Measurements from ENCODE around the gene OR5M11. TPM values are rescaled to one million over a fixed set of nuclear protein-coding genes. Genes with fewer than 3 reads are reported as not detected.
"Not testable (repeated sequence)": the region's sequence is repeated elsewhere in the genome, so short reads cannot be mapped to it uniquely, and the experiment has no call there.

Gene OR5M11
- not detected for total RNA-seq

DNA sequence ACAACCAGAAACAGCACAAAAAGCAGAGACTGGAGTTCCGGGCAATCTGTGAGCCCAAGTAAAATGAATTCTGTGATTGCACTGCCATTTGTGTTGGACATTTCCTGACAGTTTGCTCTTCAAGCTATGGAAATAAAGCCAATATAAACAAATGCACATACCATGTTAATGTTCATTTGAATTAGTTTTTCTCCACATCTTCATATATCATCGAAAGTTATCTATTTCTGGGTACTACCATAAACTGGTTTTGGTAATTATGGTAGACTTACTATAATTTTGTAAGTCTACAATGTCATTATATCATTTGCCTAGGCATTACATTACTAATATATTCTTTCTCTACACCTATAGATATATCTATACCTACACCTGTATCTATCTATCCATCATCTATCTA is at the start of gene OR5M11:
Gene OR5M11, minus strand, starts transcription at position 101 of the 400 bp plus-strand sequence. Its CDS starts 0 bp downstream, at position 101.
- H3K27ac ChIP-seq = no peak within 1 kb of the TSS

GRCh38 chr11:56592088-56592717 is 49.1 kb upstream of the OR5M11 start:
- H3K4me1 ChIP-seq; intact Hi-C loops (cut with DNase I); H3K36me3 ChIP-seq; DNase-seq (ENCODE audit: low spot score in 2 of 2); H3K4me3 ChIP-seq; H3K27me3 ChIP-seq; H3K9me3 ChIP-seq; H3K27ac ChIP-seq: not testable (repeated sequence)

More for the DNA sequence above, at the start of gene OR5M11:
- DNase-seq (ENCODE audit: low spot score in 2 of 2) = no peak
- Histone ChIP-seq H3K36me3 (no peaks in the 10 kb centered on the region), H3K4me3 (no peak within 1 kb of the TSS), H3K4me1 (no peaks in the 10 kb centered on the region), H3K27me3 (no peaks in the 10 kb centered on the region), H3K9me3 (no peaks in the 10 kb centered on the region)
- TF ChIP-seq, protein P1, sequence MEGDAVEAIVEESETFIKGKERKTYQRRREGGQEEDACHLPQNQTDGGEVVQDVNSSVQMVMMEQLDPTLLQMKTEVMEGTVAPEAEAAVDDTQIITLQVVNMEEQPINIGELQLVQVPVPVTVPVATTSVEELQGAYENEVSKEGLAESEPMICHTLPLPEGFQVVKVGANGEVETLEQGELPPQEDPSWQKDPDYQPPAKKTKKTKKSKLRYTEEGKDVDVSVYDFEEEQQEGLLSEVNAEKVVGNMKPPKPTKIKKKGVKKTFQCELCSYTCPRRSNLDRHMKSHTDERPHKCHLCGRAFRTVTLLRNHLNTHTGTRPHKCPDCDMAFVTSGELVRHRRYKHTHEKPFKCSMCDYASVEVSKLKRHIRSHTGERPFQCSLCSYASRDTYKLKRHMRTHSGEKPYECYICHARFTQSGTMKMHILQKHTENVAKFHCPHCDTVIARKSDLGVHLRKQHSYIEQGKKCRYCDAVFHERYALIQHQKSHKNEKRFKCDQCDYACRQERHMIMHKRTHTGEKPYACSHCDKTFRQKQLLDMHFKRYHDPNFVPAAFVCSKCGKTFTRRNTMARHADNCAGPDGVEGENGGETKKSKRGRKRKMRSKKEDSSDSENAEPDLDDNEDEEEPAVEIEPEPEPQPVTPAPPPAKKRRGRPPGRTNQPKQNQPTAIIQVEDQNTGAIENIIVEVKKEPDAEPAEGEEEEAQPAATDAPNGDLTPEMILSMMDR (IDR thresholded peaks at IDR 0.05) = no peak
- intact Hi-C loops (cut with DNase I) = no loop called here

DNA sequence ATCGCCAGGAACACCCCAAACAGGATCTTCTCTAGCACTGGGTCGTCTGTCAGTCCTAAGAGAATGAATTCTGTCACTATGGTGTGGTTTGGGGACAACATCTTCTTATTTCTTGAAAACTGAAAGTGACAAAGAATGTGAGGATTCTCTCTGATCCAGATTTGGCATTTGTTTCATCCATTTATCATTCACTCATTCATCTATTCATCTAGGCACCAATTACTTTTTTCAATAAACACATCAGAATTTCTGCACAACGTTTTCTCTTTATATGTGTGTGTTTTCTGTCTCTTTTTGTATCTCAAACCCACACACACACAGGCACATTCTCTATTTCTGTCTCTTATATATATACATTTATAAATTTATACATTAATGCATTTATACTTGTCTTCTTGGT is 34.6 kb upstream of the OR5M11 start, which contains the start of gene OR5M10:
Gene OR5M10, minus strand, starts transcription at position 101 of the 400 bp plus-strand sequence. Its CDS starts 0 bp downstream, at position 101.
- Histone ChIP-seq H3K9me3 (no peaks in the 10 kb centered on the region), H3K27me3 (no peaks in the 10 kb centered on the region), H3K36me3 (no peaks in the 10 kb centered on the region), H3K4me3 (no peak within 1 kb of the TSS), H3K27ac (no peak within 1 kb of the TSS), H3K4me1 (no peaks in the 10 kb centered on the region)
- intact Hi-C loops (cut with DNase I) = no loop called here
- TF ChIP-seq, protein P1 (IDR thresholded peaks at IDR 0.05) = no peak
- DNase-seq (ENCODE audit: low spot score in 2 of 2) = no peak

DNA sequence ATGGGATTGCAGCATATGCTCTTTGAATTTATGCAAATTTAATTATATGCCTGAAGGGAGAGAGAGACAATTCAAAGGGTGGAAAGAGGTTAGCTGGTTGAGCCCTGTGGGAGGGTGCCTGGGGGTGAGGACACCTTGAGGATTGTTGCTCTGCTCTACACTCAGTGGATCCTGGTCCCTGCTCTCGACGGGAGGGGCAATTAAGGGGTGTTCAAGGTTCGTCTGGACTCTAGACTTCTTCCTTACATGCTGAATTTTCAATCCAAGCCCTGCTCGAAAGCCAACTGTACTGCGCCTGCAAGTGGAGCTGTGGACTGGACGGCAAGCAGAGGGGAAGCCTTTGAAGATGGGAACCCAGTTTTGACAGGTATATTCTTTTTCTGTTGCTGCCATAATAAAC is 15.5 kb upstream of the OR5M11 start:
- Histone ChIP-seq H3K36me3 (no peaks in the 10 kb centered on the region), H3K27ac (no peak overlapping the region), H3K9me3 (no peaks in the 10 kb centered on the region), H3K4me3 (no peak overlapping the region), H3K27me3 (no peaks in the 10 kb centered on the region), H3K4me1 (no peaks in the 10 kb centered on the region)
- TF ChIP-seq, protein P1 (IDR thresholded peaks at IDR 0.05) = no peak
- intact Hi-C loops (cut with DNase I) = no loop called here
- DNase-seq (ENCODE audit: low spot score in 2 of 2) = no peak

- H3K36me3 ChIP-seq; intact Hi-C loops (cut with DNase I); H3K27ac ChIP-seq; DNase-seq (ENCODE audit: low spot score in 2 of 2); H3K27me3 ChIP-seq; H3K9me3 ChIP-seq; H3K4me3 ChIP-seq; H3K4me1 ChIP-seq: not testable (repeated sequence)
Measured at GRCh38 chr11:56554691-56555090, 11.6 kb upstream of the OR5M11 start.

DNA sequence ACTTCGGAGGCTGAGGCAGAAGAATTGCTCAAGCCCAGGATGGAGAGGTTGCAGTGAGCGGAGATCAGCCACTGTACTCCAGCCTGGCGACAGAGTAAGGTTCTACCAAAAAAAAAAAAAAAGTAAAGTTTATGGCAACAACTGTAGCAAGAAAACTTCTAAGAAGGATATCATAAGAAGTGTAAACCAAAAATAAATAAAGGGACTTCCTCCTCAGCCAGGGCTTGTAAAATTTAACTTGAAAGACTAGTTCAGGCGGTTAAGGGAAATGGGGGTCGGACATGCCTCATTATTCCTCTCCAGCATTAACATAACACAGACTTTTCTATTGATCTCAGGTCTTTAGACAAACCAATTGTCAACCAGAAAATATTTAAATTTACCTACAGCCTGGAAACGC is 2.5 kb upstream of the OR5M11 start:
- intact Hi-C loops (cut with DNase I) = no loop called here
- H3K9me3 ChIP-seq = no peaks in the 10 kb centered on the region
- no peaks in the 10 kb centered on the region for H3K36me3 ChIP-seq
- H3K27me3 ChIP-seq = no peaks in the 10 kb centered on the region
- DNase-seq (ENCODE audit: low spot score in 2 of 2) = no peak
- TF ChIP-seq, protein P1 (IDR thresholded peaks at IDR 0.05) = no peak
- no peak overlapping the region for H3K27ac ChIP-seq
- no peak overlapping the region for H3K4me3 ChIP-seq
- no peaks in the 10 kb centered on the region for H3K4me1 ChIP-seq

- no peaks in the 10 kb centered on the region for H3K27me3 ChIP-seq
- intact Hi-C loops (cut with DNase I) = no loop called here
- no peaks in the 10 kb centered on the region for H3K36me3 ChIP-seq
- H3K4me3 ChIP-seq = no peak overlapping the region
- H3K27ac ChIP-seq = no peak overlapping the region
- no peaks in the 10 kb centered on the region for H3K4me1 ChIP-seq
- TF ChIP-seq, protein P1 (IDR thresholded peaks at IDR 0.05) = no peak
- H3K9me3 ChIP-seq = no peaks in the 10 kb centered on the region
- no peak for DNase-seq (ENCODE audit: low spot score in 2 of 2)
Measured at GRCh38 chr11:56543739-56544138, 682 bp upstream of the OR5M11 start.

All from ascending aorta (tissue), 2 donors.